A549 treated with AZD9567 at 1 μM for 4 hours (cell line): Measurements from ENCODE around the gene TRIB2. TPM values are rescaled to one million over a fixed set of nuclear protein-coding genes. Genes with fewer than 3 reads are reported as not detected.

Experiments used
- total RNA-seq: library from RNA; stranded (reverse); fragments of 200-300 nt; extraction: Qiagen RNA extraction; gene quantifications from 5 replicates; pipeline ENCODE4 v1.2.3, GENCODE V29; 2022; ENCODE audit not compliant: insufficient read depth

TRIB2 gene
- 0.22 to 0.70 TPM (median 0.41 TPM) in 5 replicates for total RNA-seq

DNA sequence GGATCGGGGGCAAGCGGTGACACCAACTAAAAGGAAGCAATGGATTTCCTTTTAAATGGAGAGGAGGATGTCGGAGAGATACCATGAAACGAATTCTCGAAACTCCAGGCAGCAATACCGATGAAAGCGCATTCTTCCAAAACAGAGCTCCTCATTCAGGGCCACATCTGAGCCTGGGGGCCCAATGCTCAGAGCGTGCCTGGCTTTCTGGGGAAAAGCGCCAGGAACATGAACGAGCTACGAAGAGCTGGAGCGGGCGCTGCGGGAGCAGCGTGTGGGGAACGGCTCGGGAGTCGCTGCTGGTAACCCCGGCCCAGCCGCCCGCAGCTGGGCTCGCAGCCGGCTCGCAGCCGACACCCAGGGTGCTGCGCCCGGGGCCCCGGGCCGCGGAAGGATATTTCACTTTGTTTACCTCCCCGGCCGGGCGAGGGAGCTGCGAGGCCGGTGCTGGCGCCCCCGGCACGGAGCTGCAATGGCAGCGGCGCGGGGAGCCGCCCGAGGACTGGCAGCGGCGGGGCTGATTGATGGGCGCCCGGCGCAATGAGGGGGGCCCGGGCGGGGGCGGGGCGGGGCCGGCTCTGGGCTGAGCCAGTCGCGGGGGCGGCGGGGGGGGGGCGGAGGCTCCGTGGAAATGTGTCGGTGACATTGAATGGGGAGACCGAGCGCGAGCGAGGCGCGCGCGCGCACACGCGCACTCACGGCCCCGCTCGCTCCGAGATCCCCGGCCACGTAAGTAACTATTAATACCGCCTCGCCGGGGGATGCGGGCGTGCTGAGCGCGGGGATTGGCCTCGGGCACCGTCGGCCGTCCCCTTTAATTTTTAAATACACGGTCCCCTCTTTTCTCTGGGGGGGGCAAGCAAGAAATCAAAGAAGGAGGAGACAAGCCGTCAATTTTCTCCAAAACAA, at the start of gene TRIB2:
TSS of gene TRIB2 (plus strand) at position 655 of the 909 bp plus-strand sequence. CDS start 1,372 bp downstream, outside the sequence.

